ENCODE data around the gene NAA30.
"Not testable (repeated sequence)": the region's sequence is repeated elsewhere in the genome, so short reads cannot be mapped to it uniquely, and the experiment has no call there.

NAA30 gene

GRCh38 chr14:57390037-57390805 lies at the start of gene NAA30:
TSS of gene NAA30 (plus strand) at chr14:57390586. CDS start at chr14:57390958, 372 bp downstream.
- H3K27ac Mint-ChIP-seq, result peak within 1 kb of the TSS; percentile 94 to 98
- H3K27me3 Mint-ChIP-seq, result no peaks in the 10 kb centered on the region
- peak within 1 kb of the TSS; percentile 83 to 87 for H3K4me3 Mint-ChIP-seq
- DNase-seq (peak; percentile 88 to 93), ATAC-seq (peak; percentile 91)
- H3K4me1 Mint-ChIP-seq, result peaks cover 39% of the 10 kb centered on the region
- H3K9me3 Mint-ChIP-seq, result no peaks in the 10 kb centered on the region

GRCh38 chr14:57343545-57344297 lies 46.7 kb upstream of the NAA30 start:
- not testable (repeated sequence) for H3K27ac Mint-ChIP-seq, DNase-seq, H3K9me3 Mint-ChIP-seq, H3K4me1 Mint-ChIP-seq, ATAC-seq
- H3K27me3 Mint-ChIP-seq, result peaks cover 22% of the 10 kb centered on the region
- H3K4me3 Mint-ChIP-seq, result peak overlapping the region; percentile 9 to 48

- no peak overlapping the region for H3K27ac Mint-ChIP-seq
- ATAC-seq (no peak), DNase-seq (no peak)
- H3K27me3 Mint-ChIP-seq, result peaks cover 30% of the 10 kb centered on the region
- H3K4me3 Mint-ChIP-seq, result no peak overlapping the region
- H3K4me1 Mint-ChIP-seq, result no peaks in the 10 kb centered on the region
- H3K9me3 Mint-ChIP-seq, result peaks cover 0 to 8% of the 10 kb centered on the region in 2 donors
Measured at GRCh38 chr14:57345106-57345505, 45.3 kb upstream of the NAA30 start.

GRCh38 chr14:57346741-57347140 lies 43.6 kb upstream of the NAA30 start:
- H3K4me1 Mint-ChIP-seq, result no peaks in the 10 kb centered on the region
- H3K4me3 Mint-ChIP-seq, result no peak overlapping the region
- H3K27ac Mint-ChIP-seq, result no peak overlapping the region
- H3K9me3 Mint-ChIP-seq, result peaks cover 0 to 8% of the 10 kb centered on the region in 2 donors
- H3K27me3 Mint-ChIP-seq, result peaks cover 30% of the 10 kb centered on the region
- no peak for DNase-seq
- ATAC-seq, result no peak

- ATAC-seq (no peak), DNase-seq (no peak)
- Mint-ChIP-seq H3K4me3 (no peak overlapping the region), H3K4me1 (no peaks in the 10 kb centered on the region), H3K9me3 (no peaks in the 10 kb centered on the region), H3K27ac (no peak overlapping the region), H3K27me3 (peaks cover 25% of the 10 kb centered on the region)
Measured at GRCh38 chr14:57352396-57353170, 37.8 kb upstream of the NAA30 start.

GRCh38 chr14:57355081-57355800 lies 35.1 kb upstream of the NAA30 start:
- H3K9me3 Mint-ChIP-seq, result no peaks in the 10 kb centered on the region
- H3K4me1 Mint-ChIP-seq, result no peaks in the 10 kb centered on the region
- no peak for DNase-seq
- H3K27ac Mint-ChIP-seq, result no peak overlapping the region
- ATAC-seq, result no peak
- H3K27me3 Mint-ChIP-seq, result peaks cover 24% of the 10 kb centered on the region
- no peak overlapping the region for H3K4me3 Mint-ChIP-seq

GRCh38 chr14:57362361-57362760 lies 28.0 kb upstream of the NAA30 start:
- Mint-ChIP-seq H3K4me1 (no peaks in the 10 kb centered on the region), H3K9me3 (no peaks in the 10 kb centered on the region), H3K27ac (no peak overlapping the region), H3K4me3 (no peak overlapping the region), H3K27me3 (peaks cover 51% of the 10 kb centered on the region)
- ATAC-seq (no peak), DNase-seq (no peak)

GRCh38 chr14:57364659-57365450 lies 25.5 kb upstream of the NAA30 start:
- Mint-ChIP-seq H3K9me3 (peaks cover 0 to 5% of the 10 kb centered on the region in 2 donors), H3K27ac (no peak overlapping the region), H3K4me3 (no peak overlapping the region), H3K27me3 (peaks cover 47% of the 10 kb centered on the region), H3K4me1 (no peaks in the 10 kb centered on the region)
- ATAC-seq (no peak), DNase-seq (no peak)

- H3K27ac Mint-ChIP-seq, ATAC-seq, DNase-seq, H3K4me3 Mint-ChIP-seq, H3K4me1 Mint-ChIP-seq, H3K9me3 Mint-ChIP-seq: not testable (repeated sequence)
- peaks cover 25% of the 10 kb centered on the region for H3K27me3 Mint-ChIP-seq
Measured at GRCh38 chr14:57370187-57370586, 20.2 kb upstream of the NAA30 start.

- no peaks in the 10 kb centered on the region for H3K4me1 Mint-ChIP-seq
- H3K27ac Mint-ChIP-seq, result peak overlapping the region in 1 of 2 donors; percentile 35
- no peak for DNase-seq
- H3K4me3 Mint-ChIP-seq, result no peak overlapping the region
- no peak for ATAC-seq
- peaks cover 0 to 10% of the 10 kb centered on the region in 2 donors for H3K9me3 Mint-ChIP-seq
- peaks cover 18% of the 10 kb centered on the region for H3K27me3 Mint-ChIP-seq
Measured at GRCh38 chr14:57371013-57371412, 19.4 kb upstream of the NAA30 start.

GRCh38 chr14:57375156-57375555 lies 15.2 kb upstream of the NAA30 start:
- no peak for DNase-seq

GRCh38 chr14:57378661-57379060 lies 11.7 kb upstream of the NAA30 start:
- no peak for DNase-seq
- no peak overlapping the region for H3K4me3 Mint-ChIP-seq
- ATAC-seq, result no peak
- no peaks in the 10 kb centered on the region for H3K9me3 Mint-ChIP-seq
- no peaks in the 10 kb centered on the region for H3K27me3 Mint-ChIP-seq
- H3K27ac Mint-ChIP-seq, result no peak overlapping the region
- H3K4me1 Mint-ChIP-seq, result no peaks in the 10 kb centered on the region

More at GRCh38 chr14:57375156-57375555, 15.2 kb upstream of the NAA30 start:
- Mint-ChIP-seq H3K9me3 (peaks cover 0 to 2% of the 10 kb centered on the region in 2 donors), H3K27me3 (no peaks in the 10 kb centered on the region), H3K4me1 (no peaks in the 10 kb centered on the region), H3K27ac (no peak overlapping the region), H3K4me3 (no peak overlapping the region)
- ATAC-seq, result no peak

GRCh38 chr14:57380935-57381334 lies 9.5 kb upstream of the NAA30 start:
- H3K27ac Mint-ChIP-seq, result no peak overlapping the region
- H3K9me3 Mint-ChIP-seq, result no peaks in the 10 kb centered on the region
- ATAC-seq, result no peak

GRCh38 chr14:57382283-57382682 lies 8.1 kb upstream of the NAA30 start:
- Mint-ChIP-seq H3K27me3 (no peaks in the 10 kb centered on the region), H3K4me3 (no peak overlapping the region), H3K9me3 (no peaks in the 10 kb centered on the region), H3K4me1 (no peaks in the 10 kb centered on the region), H3K27ac (no peak overlapping the region)
- no peak for ATAC-seq
- no peak for DNase-seq

More at GRCh38 chr14:57380935-57381334, 9.5 kb upstream of the NAA30 start:
- DNase-seq, result no peak
- Mint-ChIP-seq H3K4me1 (no peaks in the 10 kb centered on the region), H3K27me3 (no peaks in the 10 kb centered on the region), H3K4me3 (no peak overlapping the region)
